Esophagus (tissue), 2 donors: ENCODE results near the gene GPHN. TPM values are rescaled to one million over a fixed set of nuclear protein-coding genes. Genes with fewer than 3 reads are reported as not detected.
"Not testable (repeated sequence)": the region's sequence is repeated elsewhere in the genome, so short reads cannot be mapped to it uniquely, and the experiment has no call there.

Source experiments
- H3K27ac ChIP-seq, 2 donors: one replicate each; pipeline ENCODE4 v1.5.1; 2013; ENCODE audit warnings: low read depth in 2 of 2, mild to moderate bottlenecking in 2 of 2, inconsistent platforms in 1 of 2, low read length in 1 of 2, moderate library complexity in 1 of 2
- H3K27me3 ChIP-seq, 2 donors: one replicate each; pipeline ENCODE4 v1.6.1; 2013; ENCODE audit warnings: low read length in 2 of 2, control low read depth in 1 of 2, mild to moderate bottlenecking in 1 of 2; ENCODE audit not compliant: insufficient read depth in 2 of 2, control insufficient read depth in 1 of 2
- H3K36me3 ChIP-seq, 2 donors: one replicate each; pipeline ENCODE4 v1.6.1; 2013; ENCODE audit warnings: low read length in 1 of 2; ENCODE audit not compliant: control insufficient read depth in 2 of 2, insufficient read depth in 2 of 2
- H3K4me1 ChIP-seq, 2 donors: one replicate each; pipeline ENCODE4 v1.6.1; 2013; ENCODE audit warnings: low read length in 1 of 2; ENCODE audit not compliant: control insufficient read depth in 2 of 2, insufficient read depth in 2 of 2
- H3K4me3 ChIP-seq, 2 donors: one replicate each; pipeline ENCODE4 v1.5.1; 2013; ENCODE audit warnings: low read length in 2 of 2, mild to moderate bottlenecking in 2 of 2, low read depth in 1 of 2, moderate library complexity in 1 of 2
- H3K9me3 ChIP-seq, 2 donors: one replicate each; pipeline ENCODE4 v1.6.1; 2013; ENCODE audit warnings: mild to moderate bottlenecking in 2 of 2, low read depth in 1 of 2, low read length in 1 of 2, moderate library complexity in 1 of 2; ENCODE audit not compliant: control insufficient read depth in 2 of 2, insufficient read depth in 1 of 2
- WGBS, 2 donors: extraction: QIAGEN DNeasy Blood & Tissue Kit; methylation state at CpG; one replicate each; pipeline ENCODE4 v1.1.7; 2013; 5-methylcytosine and 5-hydroxymethylcytosine counted together
- polyA plus RNA-seq, 2 donors: library from polyadenylated mRNA; stranded (reverse); fragments of 200-250 nt; gene quantifications; one replicate each; pipeline ENCODE4 v1.2.3, GENCODE V29; 2013
- donor health status: healthy with polysubstance abuse.
- donor health status: Bipolar disorder and iron deficiency.

Gene GPHN
- polyA plus RNA-seq, 2 donors, result 9.8 to 19.8 TPM

GRCh38 chr14:67059596-67059995 is 551.6 kb downstream of the GPHN start:
- Histone ChIP-seq H3K4me3 (no peak overlapping the region), H3K9me3 (no peaks in the 10 kb centered on the region), H3K4me1 (no peaks in the 10 kb centered on the region), H3K27ac (no peak overlapping the region), H3K27me3 (no peaks in the 10 kb centered on the region), H3K36me3 (no peaks in the 10 kb centered on the region)
- WGBS, 2 donors, result 47 to 64% methylated on average over 3 of the region's 3 CpGs

- Histone ChIP-seq H3K4me3 (no peak overlapping the region), H3K36me3 (no peaks in the 10 kb centered on the region), H3K27ac (no peak overlapping the region), H3K9me3 (no peaks in the 10 kb centered on the region), H3K4me1 (no peaks in the 10 kb centered on the region), H3K27me3 (no peaks in the 10 kb centered on the region)
These were observed 552.6 kb downstream of the GPHN start for GRCh38 chr14:67060546-67060945.

GRCh38 chr14:67067070-67067814 is 559.3 kb downstream of the GPHN start:
- WGBS, 2 donors, result 80 to 83% methylated on average over 7 of the region's 7 CpGs

GRCh38 chr14:67068251-67068650 is 560.3 kb downstream of the GPHN start:
- Histone ChIP-seq H3K36me3 (no peaks in the 10 kb centered on the region), H3K4me3 (no peak overlapping the region), H3K9me3 (no peaks in the 10 kb centered on the region), H3K27me3 (no peaks in the 10 kb centered on the region), H3K27ac (no peak overlapping the region), H3K4me1 (no peaks in the 10 kb centered on the region)
- 83 to 84% methylated on average over 1 of the region's 1 CpG for WGBS, 2 donors

More at GRCh38 chr14:67067070-67067814, 559.3 kb downstream of the GPHN start:
- not testable (repeated sequence) for H3K9me3 ChIP-seq, H3K4me3 ChIP-seq, H3K27me3 ChIP-seq, H3K4me1 ChIP-seq, H3K36me3 ChIP-seq, H3K27ac ChIP-seq

GRCh38 chr14:67071506-67071905 is 563.6 kb downstream of the GPHN start:
- WGBS, 2 donors, result 90 to 97% methylated on average over 3 of the region's 3 CpGs
- H3K27me3 ChIP-seq, result no peaks in the 10 kb centered on the region

GRCh38 chr14:67077921-67078320 is 570.0 kb downstream of the GPHN start:
- Histone ChIP-seq H3K4me1 (no peaks in the 10 kb centered on the region), H3K4me3 (no peak overlapping the region), H3K27ac (no peak overlapping the region), H3K27me3 (no peaks in the 10 kb centered on the region), H3K36me3 (no peaks in the 10 kb centered on the region), H3K9me3 (no peaks in the 10 kb centered on the region)
- WGBS, 2 donors, result 72 to 76% methylated on average over 3 of the region's 3 CpGs

More at GRCh38 chr14:67071506-67071905, 563.6 kb downstream of the GPHN start:
- Histone ChIP-seq H3K4me1 (no peaks in the 10 kb centered on the region), H3K36me3 (no peaks in the 10 kb centered on the region), H3K4me3 (no peak overlapping the region), H3K9me3 (no peaks in the 10 kb centered on the region), H3K27ac (no peak overlapping the region)

- Histone ChIP-seq H3K4me1 (no peaks in the 10 kb centered on the region), H3K27me3 (no peaks in the 10 kb centered on the region), H3K27ac (no peak overlapping the region)
These were observed 571.9 kb downstream of the GPHN start for GRCh38 chr14:67079846-67080245.

GRCh38 chr14:67108230-67108629 is 600.3 kb downstream of the GPHN start:
- Histone ChIP-seq H3K9me3 (no peaks in the 10 kb centered on the region), H3K4me3 (no peak overlapping the region), H3K27ac (no peak overlapping the region), H3K36me3 (no peaks in the 10 kb centered on the region), H3K4me1 (no peaks in the 10 kb centered on the region), H3K27me3 (no peaks in the 10 kb centered on the region)
- WGBS, 2 donors, result 84 to 85% methylated on average over 1 of the region's 1 CpG

More at GRCh38 chr14:67079846-67080245, 571.9 kb downstream of the GPHN start:
- Histone ChIP-seq H3K4me3 (no peak overlapping the region), H3K9me3 (no peaks in the 10 kb centered on the region), H3K36me3 (no peaks in the 10 kb centered on the region)

GRCh38 chr14:67111022-67111421 is 603.1 kb downstream of the GPHN start:
- H3K4me1 ChIP-seq, result no peaks in the 10 kb centered on the region
- no peak overlapping the region for H3K27ac ChIP-seq
- no peaks in the 10 kb centered on the region for H3K36me3 ChIP-seq
- WGBS, 2 donors, result 72 to 81% methylated on average over 1 of the region's 1 CpG
- H3K4me3 ChIP-seq, result no peak overlapping the region
- no peaks in the 10 kb centered on the region for H3K9me3 ChIP-seq
- H3K27me3 ChIP-seq, result no peaks in the 10 kb centered on the region

- WGBS, 2 donors, result 71 to 94% methylated on average over 2 of the region's 2 CpGs
- Histone ChIP-seq H3K9me3 (no peaks in the 10 kb centered on the region), H3K36me3 (no peaks in the 10 kb centered on the region), H3K27me3 (no peaks in the 10 kb centered on the region), H3K27ac (no peak overlapping the region), H3K4me1 (no peaks in the 10 kb centered on the region), H3K4me3 (no peak overlapping the region)
These were observed 604.4 kb downstream of the GPHN start for GRCh38 chr14:67112344-67112743.
